ENCODE data around the gene CISD1.

Gene CISD1

GRCh38 chr10:58319599-58319998 lies 50.6 kb downstream of the CISD1 start:
- no peak for ATAC-seq (ENCODE audit: insufficient read depth, low read depth)
- no peak for TF ChIP-seq CTCF (IDR thresholded peaks at IDR 0.05; ENCODE audit: borderline replicate concordance, extremely low read depth, low read length, poor library complexity, severe bottlenecking)
- no peak for TF ChIP-seq EZH2 (IDR thresholded peaks at IDR 0.05; ENCODE audit: borderline replicate concordance, low read depth, low read length, severe bottlenecking)

GRCh38 chr10:58320351-58321049 lies 51.5 kb downstream of the CISD1 start:
- Histone ChIP-seq H3K9ac (ENCODE audit: low read depth, low read length) (no peak overlapping the region), H3K9me3 (ENCODE audit: insufficient read depth, low read length, severe bottlenecking) (no peaks in the 10 kb centered on the region), H4K20me1 (ENCODE audit: insufficient read depth, low read length) (no peaks in the 10 kb centered on the region), H3K4me2 (ENCODE audit: insufficient read depth, low read length) (no peak overlapping the region), H3K36me3 (ENCODE audit: insufficient read depth, low read length) (no peaks in the 10 kb centered on the region), H3K4me1 (ENCODE audit: insufficient read depth, low read length) (peaks cover 12% of the 10 kb centered on the region), H3K4me3 (ENCODE audit: low read depth in 1 of 2, low read length in 2 of 2) (no peak overlapping the region), H2AFZ (ENCODE audit: low read depth, low read length) (no peak overlapping the region), H3K27ac (ENCODE audit: low read length) (no peak overlapping the region), H3K27me3 (ENCODE audit: insufficient read depth, low read length, poor library complexity) (no peaks in the 10 kb centered on the region), H3K79me2 (ENCODE audit: insufficient read depth, low read length) (no peaks in the 10 kb centered on the region)
- TF ChIP-seq CTCF (IDR thresholded peaks at IDR 0.05; ENCODE audit: borderline replicate concordance, extremely low read depth, low read length, poor library complexity, severe bottlenecking) = no peak
- TF ChIP-seq EZH2 (IDR thresholded peaks at IDR 0.05; ENCODE audit: borderline replicate concordance, low read depth, low read length, severe bottlenecking) = no peak
- ATAC-seq (ENCODE audit: insufficient read depth, low read depth) = no peak
- DNase-seq = no peak

More at GRCh38 chr10:58319599-58319998, 50.6 kb downstream of the CISD1 start:
- Histone ChIP-seq H3K9me3 (ENCODE audit: insufficient read depth, low read length, severe bottlenecking) (no peaks in the 10 kb centered on the region), H3K79me2 (ENCODE audit: insufficient read depth, low read length) (no peaks in the 10 kb centered on the region), H3K27me3 (ENCODE audit: insufficient read depth, low read length, poor library complexity) (no peaks in the 10 kb centered on the region), H3K4me2 (ENCODE audit: insufficient read depth, low read length) (no peak overlapping the region), H3K27ac (ENCODE audit: low read length) (no peak overlapping the region), H4K20me1 (ENCODE audit: insufficient read depth, low read length) (no peaks in the 10 kb centered on the region), H3K4me3 (ENCODE audit: low read depth in 1 of 2, low read length in 2 of 2) (no peak overlapping the region), H3K36me3 (ENCODE audit: insufficient read depth, low read length) (no peaks in the 10 kb centered on the region), H3K9ac (ENCODE audit: low read depth, low read length) (no peak overlapping the region), H3K4me1 (ENCODE audit: insufficient read depth, low read length) (peaks cover 12% of the 10 kb centered on the region), H2AFZ (ENCODE audit: low read depth, low read length) (no peak overlapping the region)
- no peak for DNase-seq

- Histone ChIP-seq H3K4me3 (ENCODE audit: low read depth in 1 of 2, low read length in 2 of 2) (no peak overlapping the region), H2AFZ (ENCODE audit: low read depth, low read length) (peak overlapping the region; percentile 49; the same call in 1 of the 2 replicates), H3K79me2 (ENCODE audit: insufficient read depth, low read length) (no peaks in the 10 kb centered on the region), H3K4me1 (ENCODE audit: insufficient read depth, low read length) (peaks cover 12% of the 10 kb centered on the region), H3K4me2 (ENCODE audit: insufficient read depth, low read length) (peak overlapping the region; percentile 30; the same call in 1 of the 2 replicates), H3K9ac (ENCODE audit: low read depth, low read length) (no peak overlapping the region), H3K36me3 (ENCODE audit: insufficient read depth, low read length) (no peaks in the 10 kb centered on the region), H4K20me1 (ENCODE audit: insufficient read depth, low read length) (no peaks in the 10 kb centered on the region), H3K27ac (ENCODE audit: low read length) (no peak overlapping the region; the same call in 1 of the 2 replicates), H3K27me3 (ENCODE audit: insufficient read depth, low read length, poor library complexity) (no peaks in the 10 kb centered on the region), H3K9me3 (ENCODE audit: insufficient read depth, low read length, severe bottlenecking) (no peaks in the 10 kb centered on the region)
- DNase-seq (peak; percentile 19), ATAC-seq (ENCODE audit: insufficient read depth, low read depth) (peak; percentile 69)
- no peak for TF ChIP-seq CTCF (IDR thresholded peaks at IDR 0.05; ENCODE audit: borderline replicate concordance, extremely low read depth, low read length, poor library complexity, severe bottlenecking)
- TF ChIP-seq EZH2 (IDR thresholded peaks at IDR 0.05; ENCODE audit: borderline replicate concordance, low read depth, low read length, severe bottlenecking) = no peak
Measured at GRCh38 chr10:58322072-58322834, 53.3 kb downstream of the CISD1 start.
